Suprapubic skin (tissue), 4 donors: ENCODE results near the gene FXYD5.
A peak's percentile ranks its signal among the peaks of the same experiment; 100 is the strongest.

ENCODE experiments used
- CTCF ChIP-seq, 2 donors: fragments of 200-600 bp in 1 of 2; fragments of 450-650 bp in 1 of 2; sonication (generic) in 1 of 2; IDR thresholded peaks; one replicate each; pipeline ENCODE4 v1.5.1; 2016 to 2019; ENCODE audit warnings: antibody characterized with exemption in 2 of 2, mild to moderate bottlenecking in 1 of 2, moderate library complexity in 1 of 2
- EP300 ChIP-seq: sonication (generic); formaldehyde crosslinking; IDR thresholded peaks from one replicate; pipeline ENCODE4 v1.6.1; 2017; ENCODE audit warnings: antibody characterized with exemption
- POLR2AphosphoS5 ChIP-seq, 3 donors: sonication (generic); formaldehyde crosslinking; IDR thresholded peaks; one replicate each; pipeline ENCODE4 v1.6.1; 2017; ENCODE audit warnings: antibody characterized with exemption in 3 of 3

- TF ChIP-seq CTCF (IDR thresholded peaks at IDR 0.05) (peak in 1 of 2 donors; percentile 78), POLR2AphosphoS5 (IDR thresholded peaks at IDR 0.05) (no peak), EP300 (no peak)
These were observed 11.8 kb upstream of the FXYD5 start for GRCh38 chr19:35142606-35143230.
